NCI-H2196 treated with DMSO at 0.1 percent for 48 hours (cell line): ENCODE data around the gene SAA1.

Experiments
- DNase-seq: peaks from one replicate; lab custom pipeline; 2025; ENCODE audit not compliant: unreplicated experiment; lab: John Stamatoyannopoulos, UW

SAA1 gene

GRCh38 chr11:18308242-18308641, 42.2 kb downstream of the SAA1 start:
- no peak for DNase-seq

- no peak for DNase-seq
These were observed 43.6 kb downstream of the SAA1 start for GRCh38 chr11:18309691-18310090.

GRCh38 chr11:18310800-18311340, 44.8 kb downstream of the SAA1 start:
- no peak for DNase-seq

GRCh38 chr11:18312012-18312411, 45.9 kb downstream of the SAA1 start:
- no peak for DNase-seq

- DNase-seq: no peak
These were observed 46.8 kb downstream of the SAA1 start for GRCh38 chr11:18312663-18313420.

- no peak for DNase-seq
These were observed 48.1 kb downstream of the SAA1 start for GRCh38 chr11:18313965-18314763.

- DNase-seq: no peak
These were observed 48.9 kb downstream of the SAA1 start for GRCh38 chr11:18314784-18315523.

GRCh38 chr11:18315893-18316292, 49.8 kb downstream of the SAA1 start:
- no peak for DNase-seq

GRCh38 chr11:18317551-18317950, 51.5 kb downstream of the SAA1 start:
- DNase-seq: no peak
